HG03439 (cell line): ENCODE data around the gene LYL1.

Experiments used
- ATAC-seq: cut with Tn5 transposase; IDR thresholded peaks from one replicate; pipeline ENCODE4 v1.9.1; 2021; ENCODE audit warnings: mild to moderate bottlenecking, moderate library complexity; ENCODE audit not compliant: unreplicated experiment

The LYL1 gene

GRCh38 chr19:13094771-13095392 lies 7.8 kb downstream of the LYL1 start:
- ATAC-seq = no peak

- no peak for ATAC-seq
Observed at GRCh38 chr19:13094106-13094504, 8.6 kb downstream of the LYL1 start.

- no peak for ATAC-seq
Observed at GRCh38 chr19:13093407-13094105, 9.1 kb downstream of the LYL1 start.

- ATAC-seq = no peak
Observed at GRCh38 chr19:13092606-13093235, 9.9 kb downstream of the LYL1 start.

- no peak for ATAC-seq
Observed at GRCh38 chr19:13092158-13092543, 10.5 kb downstream of the LYL1 start.

GRCh38 chr19:13091400-13092157 lies 11.1 kb downstream of the LYL1 start:
- no peak for ATAC-seq

- no peak for ATAC-seq
Observed at GRCh38 chr19:13090511-13091231, 12.0 kb downstream of the LYL1 start.

- no peak for ATAC-seq
Observed at GRCh38 chr19:13089857-13090507, 12.7 kb downstream of the LYL1 start.

- ATAC-seq = no peak
Observed at GRCh38 chr19:13089139-13089856, 13.4 kb downstream of the LYL1 start.

- no peak for ATAC-seq
Observed at GRCh38 chr19:13087795-13088537, 14.7 kb downstream of the LYL1 start.

- ATAC-seq = no peak
Observed at GRCh38 chr19:13087295-13087694, 15.4 kb downstream of the LYL1 start.

- no peak for ATAC-seq
Observed at GRCh38 chr19:13086341-13086740, 16.3 kb downstream of the LYL1 start.

- ATAC-seq = no peak
Observed at GRCh38 chr19:13085666-13086065, 17.0 kb downstream of the LYL1 start.

- ATAC-seq = no peak
Observed at GRCh38 chr19:13083627-13084026, 19.0 kb downstream of the LYL1 start.

GRCh38 chr19:13083008-13083404 lies 19.7 kb downstream of the LYL1 start:
- no peak for ATAC-seq

- ATAC-seq = no peak
Observed at GRCh38 chr19:13082192-13083007, 20.3 kb downstream of the LYL1 start.

- no peak for ATAC-seq
Observed at GRCh38 chr19:13079542-13079986, 23.1 kb downstream of the LYL1 start.

GRCh38 chr19:13078897-13079541 lies 23.6 kb downstream of the LYL1 start:
- no peak for ATAC-seq
